ENCODE measurements around the gene PKN2. TPM values are rescaled to one million over a fixed set of nuclear protein-coding genes. Genes with fewer than 3 reads are reported as not detected.

The PKN2 gene
- total RNA-seq, 1 experiment from 2014 or later = 74.1 TPM

DNA sequence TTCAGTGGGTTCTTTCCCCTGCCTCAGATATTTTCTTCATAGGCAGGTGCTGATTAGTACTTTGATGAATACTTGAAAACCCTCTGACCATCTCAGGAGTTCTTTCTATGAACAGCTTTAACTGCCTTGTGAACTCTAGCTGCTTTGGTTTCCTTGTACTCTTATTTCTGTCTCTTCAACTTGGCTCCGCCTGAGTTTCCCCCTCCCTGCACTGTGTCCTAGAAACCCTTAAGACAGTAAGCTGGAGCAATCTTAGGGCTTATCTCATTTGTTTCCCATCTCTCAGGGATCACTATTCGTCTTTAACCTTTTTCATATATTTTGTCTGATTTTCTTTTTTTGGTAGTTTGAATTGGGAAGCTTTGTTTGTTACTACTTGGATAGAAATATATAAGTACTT, 99.1 kb downstream of the PKN2 start:
- no peak for ATAC-seq
- Histone ChIP-seq H3K36me3 (ENCODE audit: control insufficient read depth, insufficient read depth, low read length) (peaks cover 13% of the 10 kb centered on the region), H3K4me3 (ENCODE audit: low read depth in 2 of 2, low read length in 2 of 2) (no peak overlapping the region), H3K27me3 (ENCODE audit: control insufficient read depth, insufficient read depth, low read length) (no peaks in the 10 kb centered on the region), H3K4me1 (ENCODE audit: control insufficient read depth, insufficient read depth, low read length) (no peaks in the 10 kb centered on the region), H3K27ac (ENCODE audit: low read length) (no peak overlapping the region), H3K9me3 (ENCODE audit: control insufficient read depth, insufficient read depth, low read depth, low read length) (no peaks in the 10 kb centered on the region)
- ChIA-PET CTCF (no interaction called here), POLR2A (no interaction called here)
- no peak for TF ChIP-seq TCF7L2 (IDR thresholded peaks at IDR 0.05; ENCODE audit: low read depth, low read length)
- TF ChIP-seq SIN3A (IDR thresholded peaks at IDR 0.05; ENCODE audit: borderline replicate concordance, insufficient read depth, low read depth, low read length) = no peak
- TF ChIP-seq, protein P1, sequence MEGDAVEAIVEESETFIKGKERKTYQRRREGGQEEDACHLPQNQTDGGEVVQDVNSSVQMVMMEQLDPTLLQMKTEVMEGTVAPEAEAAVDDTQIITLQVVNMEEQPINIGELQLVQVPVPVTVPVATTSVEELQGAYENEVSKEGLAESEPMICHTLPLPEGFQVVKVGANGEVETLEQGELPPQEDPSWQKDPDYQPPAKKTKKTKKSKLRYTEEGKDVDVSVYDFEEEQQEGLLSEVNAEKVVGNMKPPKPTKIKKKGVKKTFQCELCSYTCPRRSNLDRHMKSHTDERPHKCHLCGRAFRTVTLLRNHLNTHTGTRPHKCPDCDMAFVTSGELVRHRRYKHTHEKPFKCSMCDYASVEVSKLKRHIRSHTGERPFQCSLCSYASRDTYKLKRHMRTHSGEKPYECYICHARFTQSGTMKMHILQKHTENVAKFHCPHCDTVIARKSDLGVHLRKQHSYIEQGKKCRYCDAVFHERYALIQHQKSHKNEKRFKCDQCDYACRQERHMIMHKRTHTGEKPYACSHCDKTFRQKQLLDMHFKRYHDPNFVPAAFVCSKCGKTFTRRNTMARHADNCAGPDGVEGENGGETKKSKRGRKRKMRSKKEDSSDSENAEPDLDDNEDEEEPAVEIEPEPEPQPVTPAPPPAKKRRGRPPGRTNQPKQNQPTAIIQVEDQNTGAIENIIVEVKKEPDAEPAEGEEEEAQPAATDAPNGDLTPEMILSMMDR (IDR thresholded peaks at IDR 0.05) = no peak
- TF ChIP-seq, protein P2, sequence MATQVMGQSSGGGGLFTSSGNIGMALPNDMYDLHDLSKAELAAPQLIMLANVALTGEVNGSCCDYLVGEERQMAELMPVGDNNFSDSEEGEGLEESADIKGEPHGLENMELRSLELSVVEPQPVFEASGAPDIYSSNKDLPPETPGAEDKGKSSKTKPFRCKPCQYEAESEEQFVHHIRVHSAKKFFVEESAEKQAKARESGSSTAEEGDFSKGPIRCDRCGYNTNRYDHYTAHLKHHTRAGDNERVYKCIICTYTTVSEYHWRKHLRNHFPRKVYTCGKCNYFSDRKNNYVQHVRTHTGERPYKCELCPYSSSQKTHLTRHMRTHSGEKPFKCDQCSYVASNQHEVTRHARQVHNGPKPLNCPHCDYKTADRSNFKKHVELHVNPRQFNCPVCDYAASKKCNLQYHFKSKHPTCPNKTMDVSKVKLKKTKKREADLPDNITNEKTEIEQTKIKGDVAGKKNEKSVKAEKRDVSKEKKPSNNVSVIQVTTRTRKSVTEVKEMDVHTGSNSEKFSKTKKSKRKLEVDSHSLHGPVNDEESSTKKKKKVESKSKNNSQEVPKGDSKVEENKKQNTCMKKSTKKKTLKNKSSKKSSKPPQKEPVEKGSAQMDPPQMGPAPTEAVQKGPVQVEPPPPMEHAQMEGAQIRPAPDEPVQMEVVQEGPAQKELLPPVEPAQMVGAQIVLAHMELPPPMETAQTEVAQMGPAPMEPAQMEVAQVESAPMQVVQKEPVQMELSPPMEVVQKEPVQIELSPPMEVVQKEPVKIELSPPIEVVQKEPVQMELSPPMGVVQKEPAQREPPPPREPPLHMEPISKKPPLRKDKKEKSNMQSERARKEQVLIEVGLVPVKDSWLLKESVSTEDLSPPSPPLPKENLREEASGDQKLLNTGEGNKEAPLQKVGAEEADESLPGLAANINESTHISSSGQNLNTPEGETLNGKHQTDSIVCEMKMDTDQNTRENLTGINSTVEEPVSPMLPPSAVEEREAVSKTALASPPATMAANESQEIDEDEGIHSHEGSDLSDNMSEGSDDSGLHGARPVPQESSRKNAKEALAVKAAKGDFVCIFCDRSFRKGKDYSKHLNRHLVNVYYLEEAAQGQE (IDR thresholded peaks at IDR 0.05; ENCODE audit: insufficient read depth in 1 of 2, low read depth in 2 of 2, low read length in 1 of 2) = no peak
- no peak for TF ChIP-seq POLR2AphosphoS5 (IDR thresholded peaks at IDR 0.05; ENCODE audit: low read depth, low read length)
- no TSS peak for BruUV-seq (replicated peaks)
- DNase-seq (ENCODE audit: low read depth, low spot score) = no peak
- in situ Hi-C loops (cut with HindIII; ENCODE audit: low pct_unique_long_range_greater_than_20kb, low sequenced_read_pairs) = no loop called here
- intact Hi-C loops (cut with micrococcal nuclease; ENCODE audit: unreplicated experiment) = no loop called here

DNA sequence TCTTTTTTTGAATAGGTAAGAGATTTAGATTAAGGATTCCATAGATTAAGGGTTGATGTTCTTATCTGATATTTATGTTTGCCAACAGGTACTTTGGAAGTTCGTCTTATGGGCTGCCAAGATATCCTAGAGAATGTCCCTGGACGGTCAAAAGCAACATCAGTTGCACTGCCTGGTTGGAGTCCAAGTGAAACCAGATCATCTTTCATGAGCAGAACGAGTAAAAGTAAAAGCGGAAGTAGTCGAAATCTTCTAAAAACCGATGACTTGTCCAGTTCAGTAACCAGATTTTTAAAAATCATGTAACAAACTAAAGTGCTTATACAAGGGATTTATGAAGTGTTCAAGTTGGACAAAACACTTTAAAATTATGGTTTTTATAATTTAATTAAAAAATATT, 100.5 kb downstream of the PKN2 start:
- H3K36me3 ChIP-seq (ENCODE audit: control insufficient read depth, insufficient read depth, low read length) = peaks cover 13% of the 10 kb centered on the region
- TF ChIP-seq POLR2AphosphoS5 (IDR thresholded peaks at IDR 0.05; ENCODE audit: low read depth, low read length) (no peak), SIN3A (IDR thresholded peaks at IDR 0.05; ENCODE audit: borderline replicate concordance, insufficient read depth, low read depth, low read length) (no peak), TCF7L2 (IDR thresholded peaks at IDR 0.05; ENCODE audit: low read depth, low read length) (no peak)
- TF ChIP-seq, protein P2 (IDR thresholded peaks at IDR 0.05; ENCODE audit: insufficient read depth in 1 of 2, low read depth in 2 of 2, low read length in 1 of 2) = no peak
- TF ChIP-seq, protein P1 (IDR thresholded peaks at IDR 0.05) = no peak
- no peak overlapping the region for H3K4me3 ChIP-seq (ENCODE audit: low read depth in 2 of 2, low read length in 2 of 2)
- H3K27ac ChIP-seq (ENCODE audit: low read length) = no peak overlapping the region
- in situ Hi-C loops (cut with HindIII; ENCODE audit: low pct_unique_long_range_greater_than_20kb, low sequenced_read_pairs) (no loop called here), intact Hi-C loops (cut with micrococcal nuclease; ENCODE audit: unreplicated experiment) (no loop called here)
- BruUV-seq (replicated peaks) = no TSS peak
- no peaks in the 10 kb centered on the region for H3K27me3 ChIP-seq (ENCODE audit: control insufficient read depth, insufficient read depth, low read length)
- H3K4me1 ChIP-seq (ENCODE audit: control insufficient read depth, insufficient read depth, low read length) = no peaks in the 10 kb centered on the region
- ChIA-PET CTCF (no interaction called here), POLR2A (no interaction called here)
- ATAC-seq (no peak), DNase-seq (ENCODE audit: low read depth, low spot score) (no peak)
- H3K9me3 ChIP-seq (ENCODE audit: control insufficient read depth, insufficient read depth, low read depth, low read length) = no peaks in the 10 kb centered on the region
